Activated CD8-positive, alpha-beta memory T cell treated with anti-CD3 and anti-CD28 coated beads, Interleukin-2, amount 50 U/mL, for 4 hours (primary cell): ENCODE data around the gene TGFBR1.

ENCODE experiments used
- DNase-seq: peaks from one replicate; pipeline ENCODE4 v3.0.0-alpha.2; 2020

The TGFBR1 gene

DNA sequence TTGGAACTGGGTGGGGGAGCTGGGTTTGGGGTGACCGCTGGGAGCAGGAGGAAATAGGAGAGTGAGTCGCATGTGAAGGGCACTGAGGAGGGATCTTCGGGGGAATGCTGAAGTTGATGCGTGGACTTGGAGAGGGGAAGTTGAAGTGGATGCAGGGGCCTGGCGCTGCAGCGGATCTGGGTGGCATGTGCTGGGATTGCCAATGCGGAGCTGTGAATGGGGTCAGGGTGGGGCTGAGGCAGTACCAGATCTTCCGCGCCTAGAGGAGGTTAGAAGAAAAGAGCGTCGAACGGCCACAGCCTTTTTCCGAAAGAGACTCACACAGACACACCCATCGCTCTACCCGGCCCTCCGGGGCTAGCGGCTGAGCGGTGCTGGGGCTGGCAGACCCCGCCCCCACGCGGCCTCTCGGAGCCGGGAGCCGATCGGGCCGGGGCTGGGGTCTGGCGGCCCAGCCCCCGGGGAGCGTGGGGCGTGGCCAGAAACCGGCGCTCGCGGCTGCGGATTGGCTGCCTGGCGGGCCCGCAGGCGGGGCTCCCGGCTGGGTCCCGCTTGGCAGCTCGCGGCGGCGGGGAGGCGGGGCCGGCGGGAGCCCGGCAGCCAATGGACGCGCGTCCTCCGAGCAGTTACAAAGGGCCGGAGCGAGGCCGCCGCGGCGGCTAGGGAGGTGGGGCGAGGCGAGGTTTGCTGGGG is at the start of gene TGFBR1:
Gene TGFBR1 (plus strand): TSS at position 655 of the 693 bp plus-strand sequence. CDS start 93 bp downstream, outside the sequence.
- DNase-seq: peak; percentile 94

DNA sequence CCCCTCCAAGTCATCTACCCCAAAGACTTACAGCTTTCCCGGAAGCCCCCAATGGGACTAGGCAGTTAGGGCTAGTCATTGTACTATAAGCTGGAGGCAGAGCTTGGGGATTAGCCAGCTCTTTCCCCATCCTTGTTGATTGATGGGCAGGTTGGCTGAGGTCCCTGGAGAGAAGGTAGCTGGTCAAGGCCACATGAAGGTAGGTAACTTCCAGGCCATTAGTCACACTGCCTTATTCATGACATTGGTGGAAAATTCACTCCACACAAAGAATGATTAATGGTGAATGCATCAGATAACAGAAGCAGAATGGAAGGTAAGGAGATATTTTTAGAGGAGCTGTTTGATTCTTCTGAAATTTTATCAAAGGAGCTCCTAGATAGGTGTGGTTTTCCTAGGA is 49.5 kb upstream of the TGFBR1 start:
- DNase-seq: no peak

DNA sequence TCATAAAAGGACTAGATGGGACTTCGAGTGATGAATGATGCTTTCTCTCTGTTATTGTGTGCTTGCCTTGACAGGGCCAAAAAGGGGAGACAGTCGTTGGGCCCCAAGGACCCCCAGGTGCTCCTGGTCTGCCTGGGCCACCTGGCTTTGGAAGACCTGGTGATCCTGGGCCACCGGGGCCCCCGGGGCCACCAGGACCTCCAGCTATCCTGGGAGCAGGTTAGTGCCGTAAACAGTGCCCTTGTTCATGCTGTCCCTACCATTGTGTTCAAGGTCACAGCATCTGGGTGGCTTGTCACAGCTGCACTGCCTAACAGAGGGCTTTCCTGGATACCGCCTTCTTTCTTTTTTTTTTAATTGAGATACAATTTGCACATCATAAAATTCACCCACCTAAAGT is 48.7 kb upstream of the TGFBR1 start:
- DNase-seq: no peak

DNA sequence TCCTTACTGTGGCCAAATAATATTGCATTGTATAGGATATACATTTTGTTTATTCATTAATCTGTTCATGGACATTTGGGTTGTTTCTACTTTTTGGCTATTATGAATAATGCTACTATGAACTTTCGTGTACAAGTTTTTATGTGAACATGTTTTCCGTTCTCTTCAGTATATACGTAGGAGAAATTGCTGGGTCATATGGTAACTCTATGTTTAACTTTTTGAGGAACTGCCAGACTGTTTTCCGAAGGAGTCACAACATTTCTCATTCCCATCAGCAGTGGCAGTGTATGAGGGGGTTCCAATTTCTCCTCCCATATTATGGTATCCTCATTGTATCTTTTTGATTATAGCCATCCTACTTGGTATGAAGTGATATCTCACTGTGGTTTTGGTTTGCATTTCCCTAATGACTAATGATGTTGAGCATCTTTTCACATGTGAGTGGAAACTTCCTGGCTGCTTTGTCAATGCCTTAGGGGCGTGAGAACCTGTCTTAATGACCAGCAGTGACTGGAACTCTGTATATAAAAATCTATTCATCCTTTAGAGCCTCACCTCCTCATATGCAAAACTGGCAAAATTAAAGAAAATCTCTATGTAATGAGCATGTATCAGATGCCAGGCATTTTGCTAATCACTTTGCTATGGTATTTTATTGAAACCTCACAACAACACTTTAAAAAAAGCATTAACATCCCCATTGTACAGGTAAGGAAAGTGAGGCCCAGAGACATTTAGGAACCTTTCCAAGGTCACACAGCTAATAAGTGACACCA is 47.8 kb upstream of the TGFBR1 start:
- no peak for DNase-seq

DNA sequence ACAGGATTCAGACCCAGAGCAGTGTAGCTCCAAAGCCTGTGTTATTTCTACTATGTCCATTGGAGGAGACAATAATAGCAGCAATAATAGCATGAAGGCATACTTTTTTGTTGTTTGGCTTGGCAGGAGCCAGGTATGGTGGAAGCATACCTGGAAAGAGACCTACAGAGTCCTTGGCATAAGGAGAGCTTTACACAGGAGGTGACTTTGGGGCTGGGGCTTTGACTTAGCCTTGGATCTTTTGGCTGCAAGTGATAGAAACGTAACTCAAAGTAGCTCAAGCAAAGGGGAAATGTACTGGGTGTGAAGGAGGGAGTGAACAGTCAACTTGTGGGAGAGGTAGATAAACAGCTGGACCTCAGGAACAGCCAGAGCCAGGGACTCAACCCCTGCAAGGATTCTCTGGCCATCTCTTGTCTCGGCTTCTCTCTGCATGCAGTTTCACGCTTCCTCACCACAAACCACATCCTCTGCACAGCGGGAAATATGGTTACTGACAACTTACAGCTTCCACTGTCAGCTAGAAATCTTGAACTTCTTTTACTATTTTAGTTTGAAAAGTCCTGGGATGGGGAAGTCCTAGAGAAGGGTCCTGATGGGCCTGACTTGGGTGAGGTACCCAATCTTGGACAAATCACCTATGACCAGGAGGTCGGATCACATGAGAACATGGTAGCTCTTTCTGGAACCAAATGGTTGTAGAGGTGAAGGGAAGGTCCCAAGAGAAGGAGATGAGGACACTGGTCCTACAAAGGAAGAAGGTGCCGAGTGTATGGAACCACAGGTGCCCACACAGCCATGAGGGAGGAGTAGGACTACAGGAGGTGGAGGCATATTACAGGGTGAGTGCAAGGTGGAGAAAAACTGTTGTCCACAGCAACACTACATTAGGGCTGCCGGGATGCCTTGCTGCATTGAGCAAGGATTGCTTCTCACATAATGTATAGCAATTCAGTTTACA is 47.0 kb upstream of the TGFBR1 start:
- DNase-seq: peak; percentile 60

DNA sequence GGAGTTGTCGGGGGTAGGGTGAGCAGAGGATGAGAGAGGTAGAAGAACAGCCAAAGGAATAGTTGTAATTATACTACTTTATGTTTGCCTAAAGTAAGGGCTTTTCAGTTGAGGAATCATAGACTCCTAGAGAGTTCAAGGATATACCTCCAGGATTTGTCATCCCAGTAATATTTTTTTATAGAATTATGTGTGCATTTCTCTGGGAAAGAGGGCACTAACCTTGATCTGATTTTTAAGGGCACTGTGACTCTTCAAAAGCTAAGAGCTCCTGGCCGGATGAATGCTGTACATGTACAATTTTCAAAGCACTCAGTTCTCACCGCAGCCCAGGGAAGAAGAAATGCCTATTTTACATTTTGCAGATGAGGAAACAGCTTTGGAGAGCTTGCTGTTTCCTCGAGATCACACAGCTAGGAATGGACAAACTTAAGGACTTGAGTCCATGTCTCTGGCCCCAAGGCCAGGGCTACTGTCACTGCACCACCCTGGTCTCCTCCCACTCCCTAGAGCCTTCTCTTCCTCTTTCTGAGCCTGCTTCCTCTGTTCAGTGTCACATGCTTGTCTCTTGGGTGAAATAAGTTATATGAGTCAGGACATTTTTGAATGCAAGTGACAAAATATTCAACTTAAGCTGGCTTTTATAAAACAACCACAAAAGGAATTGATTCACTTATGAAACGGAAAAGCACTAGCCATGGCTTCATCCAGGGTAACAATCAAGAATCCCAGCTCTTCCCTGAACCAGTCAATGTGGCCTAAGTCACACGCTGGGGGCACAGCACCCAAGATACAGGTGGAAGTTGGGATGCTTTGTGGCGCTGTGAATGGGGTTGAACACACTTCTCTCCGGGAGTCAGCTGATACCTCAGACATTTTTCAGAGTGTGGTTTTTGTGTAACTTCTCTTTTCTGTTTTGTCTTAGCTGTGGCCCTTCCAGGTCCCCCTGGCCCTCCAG is 45.7 kb upstream of the TGFBR1 start:
- no peak for DNase-seq

DNA sequence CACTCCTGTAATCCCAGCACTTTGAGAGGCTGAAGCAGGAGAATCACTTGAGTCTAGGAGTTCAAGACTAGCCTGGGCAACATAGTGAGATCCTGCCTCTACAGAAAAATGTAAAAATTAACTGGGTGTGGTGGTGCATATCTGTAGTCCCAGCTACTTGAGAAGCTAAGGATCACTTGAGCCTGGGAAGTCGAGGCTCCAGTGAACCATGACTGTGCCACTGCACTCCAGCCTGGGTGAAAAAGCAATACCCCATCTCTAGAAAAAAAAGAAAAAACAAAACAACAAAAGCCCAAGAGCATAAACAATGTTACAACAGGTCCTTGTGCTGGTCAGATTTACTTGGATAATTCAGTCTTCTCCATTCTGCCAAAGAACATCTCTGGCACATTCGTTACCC is 44.3 kb upstream of the TGFBR1 start:
- DNase-seq: no peak

DNA sequence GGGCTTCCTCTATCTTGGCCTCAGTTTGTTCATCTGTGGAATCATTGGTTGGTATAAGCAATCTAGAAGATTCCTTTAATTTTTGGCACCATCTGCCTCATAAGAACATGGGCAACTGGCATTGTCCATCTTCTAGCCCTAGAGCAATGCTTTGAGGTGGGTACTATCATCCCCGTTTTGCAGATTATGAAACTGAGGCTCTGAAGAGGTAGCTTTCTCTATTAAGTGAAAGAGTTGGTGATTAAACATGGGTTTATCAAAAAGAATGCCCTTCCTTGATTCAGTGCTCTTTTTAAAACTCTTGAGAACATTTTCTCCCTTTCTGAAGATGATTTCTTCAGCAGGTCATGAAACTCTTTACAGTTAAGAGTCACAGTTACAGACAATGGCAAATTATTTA is 42.4 kb upstream of the TGFBR1 start:
- no peak for DNase-seq

DNA sequence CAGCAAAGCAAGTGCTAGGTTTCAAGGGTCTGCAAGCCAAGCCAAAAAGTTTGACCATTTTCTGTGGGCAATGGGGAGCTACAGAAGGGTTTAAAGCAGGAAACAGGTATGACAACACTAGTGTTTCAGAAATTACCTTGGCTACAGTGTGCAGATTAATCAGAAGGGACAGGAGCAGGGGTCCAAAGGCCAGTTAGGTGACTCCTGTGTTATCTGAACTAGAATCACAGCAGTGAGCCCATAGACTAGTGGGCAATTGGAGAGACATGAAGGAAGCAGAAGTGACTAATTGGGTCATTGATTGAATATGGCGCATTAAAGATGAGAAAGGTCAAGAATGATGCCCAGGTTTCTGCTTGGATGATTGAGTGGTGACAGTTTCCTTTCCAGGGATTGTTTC is 41.4 kb upstream of the TGFBR1 start:
- DNase-seq: no peak

DNA sequence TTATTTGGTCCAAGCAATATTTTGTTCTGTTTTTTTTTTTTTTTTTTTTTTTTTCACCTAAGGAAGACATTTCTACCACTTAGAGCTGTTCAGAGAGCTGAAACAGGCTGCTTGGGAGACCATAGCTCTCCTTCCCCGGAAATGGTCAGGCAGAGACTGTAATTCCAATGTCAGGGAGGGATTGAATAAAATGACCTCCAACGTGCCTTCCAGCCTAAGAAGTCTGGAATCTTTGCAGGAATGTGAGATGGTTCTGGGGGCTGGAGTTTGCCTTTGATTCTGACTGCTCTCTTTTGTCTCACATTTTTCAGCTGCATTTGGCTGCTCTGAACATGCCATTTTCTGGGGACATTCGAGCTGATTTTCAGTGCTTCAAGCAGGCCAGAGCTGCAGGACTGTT is 38.3 kb upstream of the TGFBR1 start:
- DNase-seq: no peak

DNA sequence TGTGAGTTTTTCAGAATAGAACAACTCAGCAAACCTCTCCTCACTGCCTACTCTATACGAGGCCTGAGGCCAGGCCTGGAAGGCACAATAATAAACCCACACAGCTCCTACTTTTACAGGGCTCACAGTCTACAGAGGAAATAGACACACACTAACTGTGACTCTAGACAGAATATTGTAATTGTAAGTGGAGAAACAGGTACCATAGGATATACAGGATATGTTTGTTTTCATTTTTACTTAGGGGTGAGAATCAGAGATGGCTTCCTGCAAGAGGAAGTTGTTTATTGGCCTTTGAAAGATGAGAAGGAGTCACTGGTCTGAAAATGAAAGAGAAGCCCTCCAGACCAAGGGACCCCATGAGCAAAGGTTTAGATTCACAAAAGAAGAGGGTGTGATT is 35.8 kb upstream of the TGFBR1 start:
- no peak for DNase-seq

DNA sequence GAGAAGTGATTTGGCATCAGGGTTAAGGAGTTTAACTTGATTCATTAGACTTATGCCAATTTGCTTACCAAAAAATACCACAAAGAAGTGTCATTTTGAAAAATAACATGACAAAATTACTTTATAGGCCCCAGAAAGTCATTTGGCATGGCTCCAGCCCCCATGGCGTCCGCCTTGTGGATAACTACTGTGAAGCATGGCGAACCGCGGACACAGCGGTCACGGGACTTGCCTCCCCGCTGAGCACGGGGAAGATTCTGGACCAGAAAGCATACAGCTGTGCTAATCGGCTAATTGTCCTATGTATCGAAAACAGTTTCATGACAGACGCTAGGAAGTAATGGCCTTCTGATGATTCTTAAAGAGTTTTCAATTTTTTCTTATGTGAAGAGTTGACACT is 35.4 kb upstream of the TGFBR1 start:
- DNase-seq: no peak

DNA sequence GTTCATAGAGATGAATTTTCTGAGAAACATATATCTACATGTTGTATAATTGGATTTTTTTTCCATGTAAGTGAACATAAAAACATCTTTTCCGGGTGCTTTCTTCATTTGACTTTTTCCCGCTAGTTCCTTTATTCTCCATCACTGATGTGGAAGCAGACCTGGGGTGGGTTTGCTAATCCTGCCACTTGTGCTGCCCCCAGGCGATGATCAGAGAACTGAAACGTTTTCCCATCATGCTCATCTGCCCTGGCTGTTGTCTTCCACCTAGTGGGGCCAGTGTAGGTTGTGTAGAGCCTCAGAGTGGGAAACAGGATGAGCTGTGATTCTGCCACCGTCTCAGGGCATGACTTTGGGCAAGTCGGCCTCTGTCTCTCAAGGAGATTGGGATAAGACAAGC is 34.2 kb upstream of the TGFBR1 start:
- no peak for DNase-seq

DNA sequence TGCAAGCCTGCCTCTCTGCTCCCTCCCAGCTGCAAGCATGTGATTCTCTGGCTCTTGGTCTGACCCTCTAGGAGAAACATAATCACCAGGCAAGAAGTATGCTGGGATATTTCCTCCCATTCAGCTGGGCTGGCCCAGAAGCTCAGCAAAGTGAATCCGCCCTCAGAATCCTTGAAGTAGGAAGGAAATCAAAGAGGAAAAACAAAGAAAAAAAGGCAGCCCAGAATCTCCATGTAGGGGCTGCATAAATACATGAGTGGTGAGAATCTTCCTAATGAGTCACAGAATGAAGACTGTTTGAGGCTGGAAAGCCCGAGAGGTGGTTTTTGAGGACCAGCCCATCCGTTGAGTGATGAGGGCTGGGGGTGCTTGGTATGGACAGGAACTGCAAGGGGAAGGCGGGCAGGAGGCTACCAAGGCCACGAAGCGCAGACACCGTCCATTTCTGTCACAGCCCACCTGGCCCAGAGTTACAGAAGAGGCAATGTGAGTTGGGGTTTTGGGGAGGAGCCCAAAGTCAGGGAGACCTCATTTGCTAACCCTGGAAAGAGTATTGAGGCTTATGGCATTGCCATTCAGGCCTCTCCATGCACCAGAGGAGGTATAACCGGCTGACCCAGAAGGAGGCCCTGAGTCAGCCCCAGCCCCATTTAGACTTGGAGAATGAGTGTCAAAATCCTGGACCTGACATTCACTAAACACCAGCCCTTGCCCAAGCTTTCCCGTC is 33.4 kb upstream of the TGFBR1 start:
- DNase-seq: no peak

DNA sequence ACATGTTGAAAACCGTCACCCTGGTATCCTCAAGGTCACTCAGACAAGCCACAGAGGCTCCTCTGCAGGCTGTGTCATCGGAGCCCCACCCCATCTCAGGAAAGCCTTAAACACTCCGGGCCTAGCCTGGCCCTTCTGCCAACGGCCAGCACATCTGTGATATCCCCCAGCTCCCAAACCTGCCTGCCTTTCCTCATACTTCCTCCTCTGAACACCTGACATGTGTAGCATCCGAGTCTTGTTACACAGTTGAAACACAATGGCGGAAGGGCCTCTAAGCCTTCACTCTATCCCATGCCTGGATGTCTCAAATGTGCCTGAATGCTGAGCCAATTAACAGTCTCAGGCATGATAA is 32.9 kb upstream of the TGFBR1 start:
- DNase-seq: no peak

DNA sequence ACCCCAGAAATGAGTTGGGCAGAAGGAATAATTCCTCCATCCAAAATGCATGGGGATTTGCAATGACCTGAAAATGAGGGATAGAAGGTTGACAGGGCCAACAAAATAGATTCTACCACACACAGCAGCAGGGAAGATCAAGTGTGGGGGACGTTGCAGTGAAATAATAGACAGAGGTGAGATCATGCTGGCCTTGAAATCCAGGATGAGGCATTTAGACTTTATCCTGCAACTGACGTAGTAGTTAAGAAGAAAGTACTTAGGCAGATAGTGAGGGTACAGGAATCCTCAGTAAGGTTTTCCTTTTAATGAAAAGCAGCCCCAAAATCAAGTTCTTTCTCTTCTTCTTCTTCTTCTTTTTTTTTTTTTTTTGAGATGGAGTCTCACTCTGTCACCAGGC is 31.6 kb upstream of the TGFBR1 start:
- DNase-seq: no peak

DNA sequence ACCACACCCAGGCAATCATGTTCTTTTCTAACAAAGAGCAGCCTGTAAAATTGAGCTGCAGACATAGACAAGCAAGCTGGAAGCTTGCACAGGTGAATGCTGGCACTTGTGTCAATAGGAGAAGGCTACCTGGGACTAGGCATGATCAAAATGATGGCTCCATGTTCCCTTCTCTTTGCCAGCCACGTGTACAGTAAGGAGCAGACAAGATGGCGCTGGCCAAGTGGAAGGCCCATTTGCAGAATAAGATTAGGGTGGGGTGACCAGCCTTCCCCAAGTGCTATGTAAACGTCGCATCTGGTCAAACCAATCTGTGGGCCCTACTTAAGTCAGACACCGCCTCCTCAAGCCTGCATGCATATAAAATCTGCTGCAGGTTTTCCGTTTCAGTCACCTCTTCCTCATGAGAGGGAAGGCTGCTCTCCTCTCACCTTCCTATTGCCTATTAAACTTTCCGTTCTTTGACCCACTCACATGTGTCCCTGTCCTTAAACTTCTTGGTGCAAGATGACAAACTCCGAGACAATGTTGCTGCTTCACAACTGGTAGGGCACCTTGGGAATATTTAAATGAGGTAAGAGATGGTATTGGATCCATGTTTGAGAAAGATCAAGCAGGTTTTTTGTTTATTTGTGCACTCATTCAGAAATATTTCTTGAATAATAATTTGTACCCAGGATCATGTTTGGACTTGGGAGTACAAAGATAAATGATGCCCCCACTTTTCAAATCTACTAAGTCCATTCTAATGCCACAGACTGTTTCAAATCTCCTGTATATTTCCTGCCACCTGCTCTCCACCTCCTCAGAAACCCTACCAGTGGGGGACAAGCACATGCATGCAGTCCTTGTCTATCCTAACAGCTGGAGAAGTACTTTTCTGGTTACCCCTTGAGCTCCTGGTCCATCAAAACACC is 30.7 kb upstream of the TGFBR1 start:
- no peak for DNase-seq

DNA sequence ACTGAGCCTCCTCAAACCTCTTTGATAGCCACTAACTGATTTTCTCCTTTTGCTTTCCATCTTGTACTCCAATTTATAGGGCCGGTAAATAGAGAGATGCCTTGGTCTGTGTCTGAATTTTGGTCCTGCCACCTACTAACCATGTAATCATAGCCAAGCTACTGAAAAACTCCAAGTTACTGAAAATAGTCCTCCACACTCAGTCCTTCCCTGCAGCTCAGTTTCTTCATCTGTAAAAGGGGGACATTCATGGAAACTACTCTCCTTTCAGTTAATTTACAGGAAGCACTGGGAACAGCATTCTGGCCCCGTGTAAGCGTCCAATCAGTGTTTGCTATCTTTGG is 30.0 kb upstream of the TGFBR1 start:
- DNase-seq: no peak

DNA sequence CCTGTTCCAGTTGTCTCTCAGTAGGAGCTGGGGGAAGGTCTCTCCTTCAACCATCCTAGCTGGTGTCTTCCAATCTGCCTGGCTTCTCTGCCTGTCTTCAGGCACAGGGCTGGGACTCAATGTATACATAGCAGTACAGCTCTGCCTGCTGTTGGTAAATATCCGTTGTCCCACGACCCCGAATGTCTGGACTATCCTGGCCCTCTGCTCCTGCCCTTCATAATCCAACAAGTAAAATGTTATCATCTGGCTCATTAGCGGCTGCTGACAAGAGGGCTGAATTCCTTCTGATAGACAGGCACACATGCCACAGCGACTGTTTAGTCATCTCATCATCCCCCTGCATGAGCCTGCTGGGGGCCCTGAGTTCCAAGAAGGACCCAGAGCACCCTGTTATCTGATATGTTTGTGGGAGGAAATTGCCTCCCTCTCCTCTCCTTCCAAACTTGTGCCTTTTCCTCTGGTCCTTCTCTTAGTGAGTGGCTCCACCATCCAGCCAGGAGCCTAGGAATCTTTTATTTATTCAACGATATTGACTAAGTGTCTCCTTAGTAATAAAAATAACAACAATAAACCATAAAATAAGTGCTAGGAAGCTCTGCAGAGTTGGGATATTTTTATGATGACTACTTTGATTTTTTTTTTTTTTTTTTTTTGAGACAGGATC is 29.5 kb upstream of the TGFBR1 start:
- no peak for DNase-seq

DNA sequence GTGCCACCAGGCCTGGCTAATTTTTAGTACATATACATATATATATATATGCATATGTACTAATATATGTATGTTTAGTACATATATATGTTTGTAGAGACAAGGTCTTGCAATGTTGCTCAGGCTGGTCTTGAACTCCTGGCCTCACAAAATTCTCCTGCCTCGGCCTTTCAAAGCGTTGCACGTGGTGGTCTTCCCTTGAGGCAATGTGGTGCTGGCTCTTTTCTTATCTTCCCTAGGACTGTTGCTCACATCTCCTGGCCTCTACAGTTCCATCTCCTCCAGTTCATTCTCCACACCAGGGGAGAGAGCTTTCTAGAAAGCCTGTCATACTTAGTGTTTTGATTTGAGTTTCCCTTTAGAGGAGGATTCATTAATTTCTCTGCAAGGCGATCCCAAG is 28.9 kb upstream of the TGFBR1 start:
- no peak for DNase-seq
